CD4-positive, alpha-beta T cell treated with Interferon alpha-2 for 1 hour (primary cell): ENCODE measurements around the gene TRPV4.

Experiments used
- DNase-seq, 2 donors: peaks; one replicate each; pipeline ENCODE4 v3.0.0-alpha.2; 2020 to 2022

Gene TRPV4

GRCh38 chr12:109760930-109761921 lies 72.0 kb downstream of the TRPV4 start:
- DNase-seq = no peak

DNA sequence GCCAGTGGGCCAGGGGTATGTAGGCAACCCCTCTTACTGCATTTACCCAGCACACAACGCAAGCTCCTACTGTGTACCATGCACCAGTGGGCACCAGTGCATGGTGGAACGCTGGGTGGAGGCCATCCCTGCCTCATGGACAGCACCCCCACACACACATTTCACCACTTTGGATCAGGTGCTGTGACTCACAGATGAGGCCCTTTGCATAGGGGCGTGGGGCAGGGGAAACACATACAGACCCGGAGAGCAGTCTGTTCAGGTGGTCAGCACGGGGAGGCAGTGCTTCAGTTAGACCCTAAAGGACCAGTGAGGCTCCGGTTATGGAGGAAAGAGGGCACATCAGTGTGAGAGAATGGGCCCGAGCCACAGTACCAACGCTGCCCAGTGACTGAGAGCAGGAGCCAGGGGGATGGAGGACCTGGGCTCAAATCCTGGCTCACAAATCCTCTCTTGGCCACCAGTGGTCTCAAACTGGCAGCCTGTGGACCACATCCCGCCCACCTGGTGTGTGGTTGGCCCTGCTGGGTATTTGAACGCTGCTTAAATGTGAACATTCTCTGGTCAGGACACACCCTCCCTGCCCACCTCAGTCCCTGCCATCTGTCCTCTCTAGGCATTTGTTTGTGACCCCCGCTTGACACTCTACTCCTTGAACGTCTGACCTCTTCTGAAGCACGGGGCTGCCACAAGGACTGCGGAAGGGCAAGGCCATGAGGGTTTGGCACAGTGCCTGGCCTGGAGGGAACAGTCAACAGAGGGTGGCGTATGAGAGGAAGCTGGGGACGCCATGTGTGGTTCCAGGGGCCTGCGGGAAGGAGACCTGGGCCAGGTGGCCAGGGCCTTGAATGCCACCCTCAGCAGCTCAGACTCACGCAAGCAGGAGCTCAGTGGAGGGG lies 72.9 kb downstream of the TRPV4 start:
- no peak for DNase-seq

- no peak for DNase-seq
Observed at GRCh38 chr12:109759595-109759994, 73.6 kb downstream of the TRPV4 start.

DNA sequence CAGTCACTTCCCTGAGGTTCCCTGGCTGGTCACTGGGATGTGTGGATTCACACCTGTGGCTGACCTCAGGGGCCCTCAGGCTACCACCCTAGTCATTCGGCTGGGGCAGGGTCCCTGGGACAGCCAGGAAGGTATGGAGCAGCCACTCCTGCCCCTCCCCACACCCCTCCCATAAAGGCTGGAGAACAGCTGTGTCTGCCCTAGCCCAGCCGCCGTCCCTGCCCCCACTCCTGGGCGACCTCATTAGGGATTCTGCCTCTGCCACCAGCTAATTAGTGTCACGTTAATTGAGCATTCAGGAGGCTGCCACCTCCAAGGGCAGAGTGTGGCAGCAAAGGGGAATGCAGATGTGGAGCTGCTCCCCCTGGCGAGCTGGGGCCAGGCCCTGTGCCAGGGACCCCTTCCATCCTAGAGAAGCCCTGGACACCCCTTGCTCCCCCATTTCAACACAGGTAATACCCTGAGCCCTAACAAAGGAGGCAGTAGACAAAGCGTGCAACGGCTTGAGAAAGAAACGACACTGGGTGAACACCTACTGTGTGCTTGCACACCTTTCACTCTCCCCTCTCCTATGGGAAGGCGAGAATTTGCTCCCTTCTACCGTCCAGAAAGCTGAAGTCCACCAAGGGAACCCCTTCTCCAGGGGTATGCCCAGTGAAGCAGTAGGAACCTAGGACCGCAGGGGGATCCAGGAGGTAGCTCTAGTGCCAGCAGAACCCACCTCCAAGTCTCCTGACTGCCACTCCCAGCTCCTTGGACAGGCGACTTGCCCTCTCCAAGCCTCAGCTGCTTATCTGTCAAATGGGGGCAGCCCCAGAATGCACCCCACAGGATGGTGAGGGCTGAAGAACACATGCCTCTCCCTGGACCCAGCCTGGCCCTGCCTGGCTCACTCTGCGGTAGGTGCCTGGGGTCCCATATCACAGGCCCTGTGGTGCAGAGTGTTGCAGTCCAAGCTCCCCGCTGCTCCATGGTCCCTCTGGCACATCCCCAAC lies 74.5 kb downstream of the TRPV4 start:
- no peak for DNase-seq

DNA sequence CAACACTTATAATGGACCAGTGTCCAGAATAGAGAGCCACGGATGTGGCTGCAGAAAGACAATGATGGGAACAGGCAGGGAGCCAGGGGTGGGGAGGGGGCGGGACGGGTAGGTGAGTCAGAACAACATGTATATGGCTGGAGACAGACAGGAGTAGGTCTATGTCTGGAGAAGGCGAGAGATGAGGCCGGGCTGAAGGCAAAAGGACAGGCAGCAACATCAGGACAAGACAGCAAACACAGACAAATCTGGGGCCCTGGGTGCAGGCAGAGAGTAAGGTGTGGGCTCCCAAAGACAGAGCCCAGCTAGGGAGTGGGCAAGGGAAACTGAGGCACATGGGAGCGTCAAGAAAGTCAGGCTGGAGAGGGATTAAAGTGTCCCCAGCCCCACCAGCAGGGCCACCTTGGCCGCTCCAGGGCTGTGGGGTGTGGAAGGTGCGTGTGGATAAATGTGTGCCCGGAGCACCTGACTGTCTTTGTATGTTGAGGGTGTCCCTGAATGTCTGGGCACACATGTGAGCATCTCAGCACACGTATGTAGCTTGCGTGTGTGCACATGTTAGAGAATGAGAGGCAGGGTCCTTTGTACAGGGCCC lies 75.4 kb downstream of the TRPV4 start:
- no peak for DNase-seq

DNA sequence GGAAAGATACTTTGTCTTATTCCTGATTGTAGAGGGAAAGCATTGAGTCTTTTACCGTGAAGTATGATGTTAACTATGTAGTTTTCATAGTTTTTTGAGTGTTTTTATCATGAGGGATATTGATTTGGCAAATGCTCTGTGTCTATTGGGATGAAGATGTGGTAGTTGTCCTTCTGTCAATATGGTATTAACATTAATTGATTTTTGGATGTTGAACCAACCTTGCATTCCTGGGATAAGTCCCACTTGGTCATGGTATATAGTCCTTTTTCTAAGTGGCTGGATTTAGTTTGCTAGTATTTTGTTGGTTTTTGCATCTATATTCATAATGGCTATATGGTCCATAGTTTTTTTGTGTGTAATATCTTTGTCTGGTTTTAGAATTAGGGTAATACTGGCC lies 76.7 kb downstream of the TRPV4 start:
- no peak for DNase-seq

- DNase-seq = no peak
Observed at GRCh38 chr12:109753959-109754358, 79.2 kb downstream of the TRPV4 start.

- no peak for DNase-seq
Observed at GRCh38 chr12:109753054-109753401, 80.2 kb downstream of the TRPV4 start.

DNA sequence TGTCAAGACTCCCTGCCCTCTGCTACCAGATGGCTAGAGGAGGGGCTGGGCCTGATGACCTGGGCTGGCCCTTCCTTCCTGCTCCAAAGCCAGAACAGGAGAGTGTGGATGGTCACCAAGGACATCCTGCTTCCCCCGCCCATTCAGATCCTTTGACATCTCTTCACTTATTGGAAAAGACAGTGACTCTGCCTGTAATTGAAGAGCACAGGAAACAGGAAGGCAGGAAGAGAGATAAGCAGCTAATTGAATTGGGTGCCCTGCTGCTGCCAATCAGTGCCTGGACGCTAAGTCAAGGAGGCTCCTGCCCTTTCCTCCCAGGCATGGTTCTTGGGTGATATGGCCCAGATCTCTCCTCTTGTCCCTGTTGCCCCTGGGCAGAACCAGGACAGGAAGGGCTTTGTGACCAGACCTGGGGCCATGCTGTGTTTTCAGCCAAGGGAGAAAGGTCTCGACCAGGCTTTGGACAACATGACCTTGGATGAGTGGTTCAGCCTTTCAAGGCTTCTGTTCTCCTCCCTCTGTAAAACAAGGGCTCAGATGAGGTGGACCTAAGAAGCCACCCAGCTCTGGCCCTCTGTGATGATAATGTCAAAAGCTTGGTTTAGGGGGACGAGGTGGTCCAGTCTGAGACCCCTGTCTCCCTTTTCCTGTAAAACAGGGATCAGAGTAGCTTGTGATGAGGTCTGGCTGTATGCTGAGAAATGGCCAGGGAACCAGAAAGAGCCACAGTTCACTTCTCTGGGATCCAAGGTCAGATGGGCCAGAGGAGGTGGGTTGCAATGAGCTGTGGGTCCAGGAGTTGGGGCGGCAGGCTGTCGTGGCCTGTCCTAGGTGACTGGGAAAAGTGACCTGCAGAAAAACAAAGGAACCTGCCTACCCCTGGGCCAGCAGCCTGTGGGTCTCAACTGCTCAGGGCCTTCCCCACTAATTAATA lies 80.8 kb downstream of the TRPV4 start:
- no peak for DNase-seq

DNA sequence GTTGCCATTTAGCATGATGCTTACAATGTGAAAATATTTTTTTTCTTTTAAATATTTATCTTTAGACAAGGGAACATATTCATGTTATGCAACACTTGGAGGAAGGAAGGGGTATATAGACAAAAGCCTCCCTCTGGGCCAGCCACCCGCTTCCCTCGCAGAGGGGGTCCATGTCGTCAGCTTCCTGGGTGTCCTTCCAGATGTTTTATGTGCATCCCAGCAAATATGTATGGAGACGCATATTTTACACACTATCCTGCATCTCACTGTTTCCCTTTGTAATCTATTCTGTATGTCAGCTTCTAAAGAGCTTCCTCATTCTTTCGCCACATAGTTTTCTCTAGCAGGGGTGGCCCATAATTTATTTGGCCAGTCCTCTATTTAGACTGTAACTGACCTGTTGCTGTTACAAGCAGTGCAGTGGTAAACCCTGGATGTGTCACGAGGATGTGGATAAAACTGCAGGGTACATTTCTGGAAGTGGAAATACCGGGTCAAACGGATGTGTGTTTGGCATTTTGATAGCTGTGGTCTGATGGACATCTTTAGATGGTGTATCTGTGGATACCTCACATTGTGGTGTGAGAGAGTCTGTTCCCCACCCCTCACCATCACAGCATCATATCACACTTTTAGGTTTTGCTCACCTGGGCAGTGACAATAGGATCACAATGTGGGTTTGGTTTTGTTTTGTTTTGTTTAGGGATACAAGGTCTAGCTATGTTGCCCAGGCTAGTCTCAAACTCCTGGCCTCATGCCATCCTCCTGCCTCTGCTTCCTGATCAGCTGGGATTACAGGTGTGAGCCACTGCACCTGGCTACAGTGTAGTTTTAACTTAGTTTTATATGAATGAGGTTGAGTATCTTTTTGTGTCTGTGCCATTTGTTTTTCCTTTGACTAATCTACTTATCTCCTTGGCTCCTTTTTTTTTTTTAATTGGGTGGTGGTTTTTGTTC lies 87.9 kb downstream of the TRPV4 start:
- DNase-seq = no peak

DNA sequence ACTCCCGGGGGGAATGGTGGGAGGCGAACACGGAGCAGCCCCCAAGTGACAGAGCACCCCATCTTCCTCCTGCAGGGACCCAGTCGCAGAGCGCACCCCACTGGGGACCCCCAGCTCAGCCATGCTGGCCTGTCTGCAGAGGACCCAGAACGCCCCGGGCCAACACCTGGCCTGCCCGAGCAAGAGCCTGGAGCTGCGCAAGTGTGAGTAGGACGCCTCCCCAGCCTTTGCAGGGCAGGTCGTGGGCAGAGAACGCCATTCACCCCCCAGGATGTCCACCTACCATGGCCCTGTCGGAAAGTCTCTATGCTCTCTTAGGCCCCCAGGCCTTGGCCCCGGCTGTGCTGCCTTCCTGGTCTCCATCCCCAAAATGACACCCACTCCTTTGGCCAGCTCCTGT lies 89.2 kb downstream of the TRPV4 start:
- no peak for DNase-seq

GRCh38 chr12:109743076-109743910 lies 89.9 kb downstream of the TRPV4 start:
- no peak for DNase-seq

DNA sequence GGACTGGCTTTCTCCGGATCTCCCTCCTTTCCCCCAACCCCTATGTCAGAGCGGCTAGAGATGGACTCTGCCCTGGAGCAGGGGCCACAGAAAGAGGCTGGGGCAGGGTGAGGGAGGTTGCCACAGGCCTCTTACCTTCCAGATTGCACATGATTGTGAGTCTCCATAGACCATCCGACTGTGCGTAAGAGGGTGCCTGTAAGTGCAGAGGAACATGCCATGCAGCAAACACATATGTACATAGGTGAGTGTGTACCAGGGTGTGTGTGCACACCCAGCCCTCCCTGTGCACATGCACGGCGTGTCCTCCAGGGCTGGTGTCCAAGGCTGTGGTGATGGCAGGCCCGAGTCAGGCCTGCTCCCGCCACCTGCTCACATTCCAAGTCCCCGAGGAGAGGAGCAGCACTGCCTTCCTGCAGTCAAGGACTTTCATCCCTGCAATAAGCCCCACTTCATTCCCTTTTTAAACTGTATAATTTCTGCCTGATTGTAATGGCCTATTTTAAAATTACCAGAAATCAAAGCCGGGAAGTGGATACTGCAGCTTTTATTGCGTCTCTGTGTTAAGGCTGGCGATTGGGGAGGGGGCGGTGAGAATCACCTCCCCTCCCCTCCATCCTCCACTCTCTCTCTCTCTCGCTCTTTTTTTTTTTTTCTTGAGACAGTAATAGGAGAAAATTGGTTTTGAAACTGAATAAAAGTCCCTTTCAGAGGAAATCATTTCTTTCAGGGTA lies 91.1 kb downstream of the TRPV4 start:
- no peak for DNase-seq

- no peak for DNase-seq
Observed at GRCh38 chr12:109741286-109741969, 91.8 kb downstream of the TRPV4 start.

GRCh38 chr12:109740694-109741245 lies 92.4 kb downstream of the TRPV4 start:
- DNase-seq = no peak

GRCh38 chr12:109739747-109740693 lies 93.2 kb downstream of the TRPV4 start:
- DNase-seq = no peak
